Activated CD4-positive, alpha-beta T cell treated with anti-CD3 and anti-CD28 coated beads for 4 hours (primary cell): ENCODE measurements around the gene FNDC5.

Experiments
- DNase-seq, 2 donors: peaks; one replicate each; pipeline ENCODE4 v3.0.0-alpha.2; 2020

FNDC5 gene

GRCh38 chr1:32897082-32898049 is 26.7 kb upstream of the FNDC5 start:
- DNase-seq: no peak

GRCh38 chr1:32896451-32896850 is 25.7 kb upstream of the FNDC5 start:
- DNase-seq: no peak

GRCh38 chr1:32895325-32896215 is 24.9 kb upstream of the FNDC5 start:
- no peak for DNase-seq

- no peak for DNase-seq
Observed at GRCh38 chr1:32894681-32895080, 24.0 kb upstream of the FNDC5 start.

GRCh38 chr1:32894019-32894600 is 23.4 kb upstream of the FNDC5 start:
- DNase-seq: no peak

GRCh38 chr1:32893198-32894018 is 22.7 kb upstream of the FNDC5 start:
- DNase-seq: peak in 1 of 2 donors; percentile 20

GRCh38 chr1:32892368-32893197 is 21.9 kb upstream of the FNDC5 start:
- no peak for DNase-seq

GRCh38 chr1:32891630-32892029 is 20.9 kb upstream of the FNDC5 start:
- no peak for DNase-seq

GRCh38 chr1:32891241-32891570 is 20.5 kb upstream of the FNDC5 start:
- DNase-seq: no peak

GRCh38 chr1:32890516-32891240 is 20.0 kb upstream of the FNDC5 start:
- DNase-seq: no peak

- no peak for DNase-seq
Observed at GRCh38 chr1:32889731-32890278, 19.1 kb upstream of the FNDC5 start.

- no peak for DNase-seq
Observed at GRCh38 chr1:32888677-32889420, 18.1 kb upstream of the FNDC5 start.

GRCh38 chr1:32888134-32888533 is 17.4 kb upstream of the FNDC5 start:
- no peak for DNase-seq

- no peak for DNase-seq
Observed at GRCh38 chr1:32887623-32888022, 16.9 kb upstream of the FNDC5 start.

GRCh38 chr1:32886828-32887414 is 16.2 kb upstream of the FNDC5 start:
- DNase-seq: no peak

- no peak for DNase-seq
Observed at GRCh38 chr1:32886004-32886827, 15.5 kb upstream of the FNDC5 start, which contains the start of gene HPCA. TSS of gene HPCA (plus strand) at chr1:32886491. CDS start at chr1:32888899, 2,408 bp downstream.

GRCh38 chr1:32885676-32886003 is 14.9 kb upstream of the FNDC5 start:
- DNase-seq: no peak

- DNase-seq: no peak
Observed at GRCh38 chr1:32884726-32885125, 14.0 kb upstream of the FNDC5 start.

GRCh38 chr1:32884032-32884372 is 13.3 kb upstream of the FNDC5 start:
- no peak for DNase-seq
